ENCODE measurements around the gene OTUD1. TPM values are rescaled to one million over a fixed set of nuclear protein-coding genes. Genes with fewer than 3 reads are reported as not detected.

The OTUD1 gene
- total RNA-seq, 2 experiments from 2014 or later: 4.5 to 6.8 TPM

GRCh38 chr10:23399701-23400144 lies 39.2 kb upstream of the OTUD1 start:
- DNase-seq (ENCODE audit: low spot score): no peak
- POLR2A ChIA-PET: no interaction called here
- H3K79me2 ChIP-seq (ENCODE audit: insufficient read depth, low read depth, low read length): no peaks in the 10 kb centered on the region
- no peak overlapping the region for H2AFZ ChIP-seq (ENCODE audit: low read length)
- TF ChIP-seq EZH2phosphoT487 (IDR thresholded peaks at IDR 0.05; ENCODE audit: borderline replicate concordance, low read depth, low read length): no peak
- TF ChIP-seq, protein P1, sequence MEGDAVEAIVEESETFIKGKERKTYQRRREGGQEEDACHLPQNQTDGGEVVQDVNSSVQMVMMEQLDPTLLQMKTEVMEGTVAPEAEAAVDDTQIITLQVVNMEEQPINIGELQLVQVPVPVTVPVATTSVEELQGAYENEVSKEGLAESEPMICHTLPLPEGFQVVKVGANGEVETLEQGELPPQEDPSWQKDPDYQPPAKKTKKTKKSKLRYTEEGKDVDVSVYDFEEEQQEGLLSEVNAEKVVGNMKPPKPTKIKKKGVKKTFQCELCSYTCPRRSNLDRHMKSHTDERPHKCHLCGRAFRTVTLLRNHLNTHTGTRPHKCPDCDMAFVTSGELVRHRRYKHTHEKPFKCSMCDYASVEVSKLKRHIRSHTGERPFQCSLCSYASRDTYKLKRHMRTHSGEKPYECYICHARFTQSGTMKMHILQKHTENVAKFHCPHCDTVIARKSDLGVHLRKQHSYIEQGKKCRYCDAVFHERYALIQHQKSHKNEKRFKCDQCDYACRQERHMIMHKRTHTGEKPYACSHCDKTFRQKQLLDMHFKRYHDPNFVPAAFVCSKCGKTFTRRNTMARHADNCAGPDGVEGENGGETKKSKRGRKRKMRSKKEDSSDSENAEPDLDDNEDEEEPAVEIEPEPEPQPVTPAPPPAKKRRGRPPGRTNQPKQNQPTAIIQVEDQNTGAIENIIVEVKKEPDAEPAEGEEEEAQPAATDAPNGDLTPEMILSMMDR (conservative IDR thresholded peaks at IDR 0.05; ENCODE audit: low read length): no peak
- no peaks in the 10 kb centered on the region for H3K36me3 ChIP-seq (ENCODE audit: insufficient read depth, low read length)
- H3K4me3 ChIP-seq (ENCODE audit: low read depth, low read length, poor library complexity, severe bottlenecking): no peak overlapping the region
- no peaks in the 10 kb centered on the region for H3K9me2 ChIP-seq (ENCODE audit: insufficient read depth, low read length)
- no peaks in the 10 kb centered on the region for H3K9me3 ChIP-seq (ENCODE audit: low read length)
- no peaks in the 10 kb centered on the region for H4K20me1 ChIP-seq (ENCODE audit: insufficient read depth, low read length)
- BruUV-seq (replicated peaks): no TSS peak
- no peak overlapping the region for H3K27ac ChIP-seq (ENCODE audit: low read depth, low read length, poor library complexity, severe bottlenecking)
- H3K4me2 ChIP-seq (ENCODE audit: low read length): no peak overlapping the region
- CTCF ChIA-PET (ENCODE audit: unreplicated experiment): no interaction called here
- H3K4me1 ChIP-seq (ENCODE audit: insufficient read depth, low read length, poor library complexity, severe bottlenecking): no peaks in the 10 kb centered on the region
- intact Hi-C loops (cut with micrococcal nuclease; ENCODE audit: unreplicated experiment): no loop called here

DNA sequence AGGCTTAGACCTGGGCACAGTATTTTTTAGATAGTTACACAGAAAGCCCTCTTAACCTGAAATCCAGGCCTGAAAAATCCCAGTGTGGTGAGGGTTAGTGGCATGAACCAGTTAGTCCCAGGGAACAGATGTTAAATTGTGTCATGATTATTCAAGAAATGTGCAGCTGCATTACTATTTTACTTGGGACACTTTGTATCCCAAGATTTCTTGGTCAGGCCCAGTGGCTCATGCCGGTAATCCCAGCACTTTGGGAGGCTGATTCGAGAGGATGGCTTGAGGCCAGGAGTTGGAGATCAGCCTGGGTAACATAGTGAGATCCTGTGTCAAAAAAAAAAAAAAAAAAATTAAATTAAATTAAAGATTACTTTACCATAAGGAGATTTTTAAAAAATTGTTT lies 36.0 kb upstream of the OTUD1 start:
- ChIA-PET CTCF (ENCODE audit: unreplicated experiment) (no interaction called here), POLR2A (interaction anchor here (0.5 to 1.4 kb wide), 7 partner anchors 18 to 240 kb away, joined by 3 to 4 read pairs (median 3); no protein-coding TSS in a partner anchor)
- H3K9me2 ChIP-seq (ENCODE audit: insufficient read depth, low read length): no peaks in the 10 kb centered on the region

DNA sequence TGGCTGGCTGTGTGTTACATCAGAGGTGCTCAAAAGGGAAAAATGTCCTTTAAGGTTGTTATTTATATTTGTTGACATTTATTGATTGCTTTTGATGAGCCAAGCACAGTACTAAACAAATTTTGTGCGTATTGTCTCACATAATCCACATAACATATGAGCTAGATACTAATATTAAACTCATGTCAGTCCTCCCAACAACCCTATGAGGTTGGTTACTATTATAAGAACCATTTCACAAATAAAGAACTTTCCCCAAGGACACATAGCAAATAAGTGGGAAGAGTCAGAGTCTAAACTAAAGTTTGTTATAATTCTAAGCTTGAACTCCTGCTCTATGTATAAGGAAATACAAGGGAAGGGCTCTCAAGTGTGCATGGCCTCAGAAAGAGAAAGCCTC lies 35.6 kb upstream of the OTUD1 start:
- Histone ChIP-seq H3K36me3 (ENCODE audit: insufficient read depth, low read length) (no peaks in the 10 kb centered on the region), H3K4me2 (ENCODE audit: low read length) (no peak overlapping the region), H3K27ac (ENCODE audit: low read depth, low read length, poor library complexity, severe bottlenecking) (no peak overlapping the region), H3K9me3 (ENCODE audit: low read length) (no peaks in the 10 kb centered on the region), H4K20me1 (ENCODE audit: insufficient read depth, low read length) (no peaks in the 10 kb centered on the region), H3K4me3 (ENCODE audit: low read depth, low read length, poor library complexity, severe bottlenecking) (no peak overlapping the region), H3K79me2 (ENCODE audit: insufficient read depth, low read depth, low read length) (no peaks in the 10 kb centered on the region), H3K4me1 (ENCODE audit: insufficient read depth, low read length, poor library complexity, severe bottlenecking) (no peaks in the 10 kb centered on the region), H3K9me2 (ENCODE audit: insufficient read depth, low read length) (no peaks in the 10 kb centered on the region), H2AFZ (ENCODE audit: low read length) (no peak overlapping the region)
- TF ChIP-seq EZH2phosphoT487 (IDR thresholded peaks at IDR 0.05; ENCODE audit: borderline replicate concordance, low read depth, low read length): no peak
- no TSS peak for BruUV-seq (replicated peaks)
- intact Hi-C loops (cut with micrococcal nuclease; ENCODE audit: unreplicated experiment): no loop called here
- no peak for DNase-seq (ENCODE audit: low spot score)
- ChIA-PET CTCF (ENCODE audit: unreplicated experiment) (no interaction called here), POLR2A (interaction anchor here (0.6 to 1.5 kb wide), 9 partner anchors 17 to 102 kb away, joined by 3 to 4 read pairs (median 3); no protein-coding TSS in a partner anchor)

More for the DNA sequence above, 36.0 kb upstream of the OTUD1 start:
- no peaks in the 10 kb centered on the region for H3K79me2 ChIP-seq (ENCODE audit: insufficient read depth, low read depth, low read length)
- H3K36me3 ChIP-seq (ENCODE audit: insufficient read depth, low read length): no peaks in the 10 kb centered on the region
- H3K9me3 ChIP-seq (ENCODE audit: low read length): no peaks in the 10 kb centered on the region
- BruUV-seq (replicated peaks): no TSS peak
- no peak overlapping the region for H3K27ac ChIP-seq (ENCODE audit: low read depth, low read length, poor library complexity, severe bottlenecking)
- H3K4me2 ChIP-seq (ENCODE audit: low read length): no peak overlapping the region
- H3K4me1 ChIP-seq (ENCODE audit: insufficient read depth, low read length, poor library complexity, severe bottlenecking): no peaks in the 10 kb centered on the region
- TF ChIP-seq EZH2phosphoT487 (IDR thresholded peaks at IDR 0.05; ENCODE audit: borderline replicate concordance, low read depth, low read length): no peak
- TF ChIP-seq, protein P1 (conservative IDR thresholded peaks at IDR 0.05; ENCODE audit: low read length): no peak
- H3K4me3 ChIP-seq (ENCODE audit: low read depth, low read length, poor library complexity, severe bottlenecking): no peak overlapping the region
- no peak for DNase-seq (ENCODE audit: low spot score)
- intact Hi-C loops (cut with micrococcal nuclease; ENCODE audit: unreplicated experiment): no loop called here
- H2AFZ ChIP-seq (ENCODE audit: low read length): no peak overlapping the region
- H4K20me1 ChIP-seq (ENCODE audit: insufficient read depth, low read length): no peaks in the 10 kb centered on the region
